GM21786 (cell line): ENCODE results near the gene TMEM250.
A peak's percentile ranks its signal among the peaks of the same experiment; 100 is the strongest.
"Not testable (repeated sequence)": the region's sequence is repeated elsewhere in the genome, so short reads cannot be mapped to it uniquely, and the experiment has no call there.

ENCODE experiments used
- ATAC-seq: cut with Tn5 transposase; IDR thresholded peaks from one replicate; pipeline ENCODE4 v1.9.1; 2021; ENCODE audit not compliant: unreplicated experiment

The TMEM250 gene

GRCh38 chr9:136114610-136115009 is 4.1 kb downstream of the TMEM250 start:
- ATAC-seq, result no peak

GRCh38 chr9:136112541-136112940 is 6.1 kb downstream of the TMEM250 start:
- ATAC-seq, result no peak

DNA sequence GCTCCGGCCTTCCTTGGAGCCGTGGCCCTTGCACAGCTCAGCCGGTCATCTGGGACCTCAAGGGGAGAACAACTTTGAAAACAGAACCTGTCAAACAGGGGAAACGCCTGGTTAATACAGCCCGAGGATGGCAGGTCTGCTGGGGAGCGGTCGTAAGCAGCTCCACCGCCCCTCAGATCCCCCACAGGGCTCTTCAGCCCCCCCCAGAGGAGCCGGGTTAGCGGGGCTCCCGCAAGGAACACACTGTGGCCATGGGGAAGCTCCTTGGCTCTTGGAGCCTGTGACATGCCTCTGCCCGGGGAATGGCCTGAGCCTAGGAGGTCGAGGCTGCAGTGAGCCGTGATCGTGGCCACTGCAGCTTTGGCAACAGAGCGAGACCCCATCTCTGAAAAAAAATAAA is 6.8 kb downstream of the TMEM250 start:
- no peak for ATAC-seq

- ATAC-seq, result no peak
Observed at GRCh38 chr9:136111190-136111589, 7.5 kb downstream of the TMEM250 start.

DNA sequence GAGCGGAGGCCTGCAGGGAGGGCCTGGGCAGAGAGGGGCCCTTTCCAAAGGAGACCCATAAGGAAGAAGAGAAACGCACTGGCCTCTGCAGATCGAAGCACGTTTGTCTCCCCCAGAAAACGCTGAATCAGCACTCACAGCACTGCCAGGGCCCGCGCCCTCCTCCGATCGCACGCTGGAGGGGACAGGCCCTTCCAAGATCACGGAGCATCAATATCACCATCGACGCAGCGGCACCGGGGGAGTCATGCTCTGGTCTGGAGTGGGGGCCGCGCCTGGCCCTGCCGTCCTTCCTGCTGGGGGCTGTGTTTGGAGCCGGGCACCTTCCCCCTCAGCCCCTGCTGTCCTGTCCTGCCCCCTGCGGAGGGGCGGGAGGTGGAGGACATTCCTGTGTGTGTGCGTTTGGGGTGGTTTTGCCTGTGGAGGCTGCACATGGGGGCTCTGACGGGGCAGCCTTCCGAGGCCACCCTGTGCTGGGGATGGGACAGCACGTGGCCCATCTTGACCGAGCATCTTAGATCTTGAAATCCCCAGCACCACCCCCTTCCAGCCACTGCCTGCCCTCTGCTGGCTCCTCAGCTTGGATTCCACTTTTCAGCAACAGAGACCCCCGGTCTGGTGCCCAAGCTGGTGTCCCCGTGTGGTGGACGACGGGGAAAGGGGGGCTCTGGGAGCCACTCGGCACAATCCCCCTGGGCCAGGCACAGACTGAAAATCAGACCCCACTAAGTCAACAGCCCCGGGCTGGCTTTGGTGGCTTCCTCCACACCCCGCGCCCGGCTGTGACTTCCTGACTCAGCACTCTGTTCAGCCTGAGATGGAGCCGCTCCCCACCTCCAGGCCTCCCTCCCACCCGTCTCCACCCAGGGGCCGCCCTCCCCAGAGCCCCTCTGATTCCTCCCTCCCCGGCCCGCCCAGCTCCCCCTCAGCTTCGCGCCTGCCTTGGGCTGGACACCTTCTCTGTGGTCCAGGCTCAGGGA is 8.3 kb downstream of the TMEM250 start:
- peak; percentile 7 for ATAC-seq

DNA sequence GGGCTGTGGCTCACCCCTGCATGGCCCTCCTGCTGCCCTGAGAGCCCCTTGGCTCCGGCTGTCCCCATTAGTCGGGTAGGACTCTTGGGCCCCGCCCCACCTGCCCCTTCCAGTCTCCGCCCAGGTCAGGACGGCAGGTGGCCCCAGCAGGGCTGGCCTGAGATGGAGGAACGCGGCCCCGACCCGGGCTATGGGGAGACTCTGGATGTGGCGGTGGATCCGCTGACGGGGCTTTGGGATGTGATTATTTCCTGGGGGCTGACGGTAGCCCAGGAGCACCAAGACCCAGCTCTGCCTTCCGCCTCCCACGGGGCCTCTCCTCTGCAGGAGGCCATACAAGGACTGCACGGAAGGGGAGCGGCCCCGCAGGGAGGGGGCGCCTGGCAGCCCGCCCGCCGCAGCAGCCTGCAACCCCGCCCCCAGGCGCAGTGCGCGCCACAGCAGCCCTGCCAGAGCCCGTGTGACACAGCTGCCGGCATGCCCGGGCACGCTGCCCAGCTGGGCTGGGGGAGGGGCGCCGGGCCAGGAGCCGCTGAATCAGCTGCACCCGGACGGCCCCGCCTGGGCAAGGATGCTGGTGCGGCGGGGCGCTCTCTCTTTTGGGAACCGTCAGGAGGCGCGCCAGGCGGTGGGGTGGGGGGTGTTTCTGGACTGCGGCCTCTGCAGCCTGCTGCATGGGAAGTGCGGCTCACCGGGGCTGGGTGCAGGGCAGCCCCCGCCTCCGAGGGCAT is 9.2 kb downstream of the TMEM250 start:
- peak; percentile 74 for ATAC-seq

DNA sequence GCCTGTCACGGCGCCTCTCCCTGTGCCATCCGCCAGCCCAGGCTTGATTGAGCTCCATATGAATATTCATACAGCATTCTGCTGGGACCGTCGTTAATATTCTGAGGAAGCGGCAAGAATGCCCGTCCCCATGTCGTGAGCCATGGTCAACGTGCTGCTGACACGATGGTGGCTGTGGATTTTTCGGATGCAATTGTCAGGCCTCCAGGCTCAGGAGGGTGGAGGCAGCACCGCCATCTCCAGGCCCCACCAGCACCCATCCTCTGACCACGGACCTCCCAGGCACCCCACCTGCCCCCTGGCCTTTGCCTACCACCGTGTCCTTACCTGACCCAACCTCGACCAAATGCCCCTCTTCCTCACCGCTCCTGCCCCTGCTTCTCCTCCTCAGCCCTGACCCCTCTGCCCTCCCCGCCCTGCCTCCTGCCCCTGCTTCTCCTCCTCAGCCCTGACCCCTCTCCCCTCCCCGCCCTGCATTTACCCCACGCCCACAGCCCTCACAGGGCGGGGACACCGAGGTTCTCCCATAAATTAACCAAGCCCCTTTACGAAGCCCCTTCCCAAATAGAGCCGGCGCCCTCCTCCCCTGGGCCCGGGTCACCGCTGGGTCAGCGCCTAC is 9.9 kb downstream of the TMEM250 start:
- no peak for ATAC-seq

GRCh38 chr9:136107953-136108647 is 10.6 kb downstream of the TMEM250 start:
- ATAC-seq, result no peak

- ATAC-seq, result no peak
Observed at GRCh38 chr9:136107155-136107952, 11.3 kb downstream of the TMEM250 start.

DNA sequence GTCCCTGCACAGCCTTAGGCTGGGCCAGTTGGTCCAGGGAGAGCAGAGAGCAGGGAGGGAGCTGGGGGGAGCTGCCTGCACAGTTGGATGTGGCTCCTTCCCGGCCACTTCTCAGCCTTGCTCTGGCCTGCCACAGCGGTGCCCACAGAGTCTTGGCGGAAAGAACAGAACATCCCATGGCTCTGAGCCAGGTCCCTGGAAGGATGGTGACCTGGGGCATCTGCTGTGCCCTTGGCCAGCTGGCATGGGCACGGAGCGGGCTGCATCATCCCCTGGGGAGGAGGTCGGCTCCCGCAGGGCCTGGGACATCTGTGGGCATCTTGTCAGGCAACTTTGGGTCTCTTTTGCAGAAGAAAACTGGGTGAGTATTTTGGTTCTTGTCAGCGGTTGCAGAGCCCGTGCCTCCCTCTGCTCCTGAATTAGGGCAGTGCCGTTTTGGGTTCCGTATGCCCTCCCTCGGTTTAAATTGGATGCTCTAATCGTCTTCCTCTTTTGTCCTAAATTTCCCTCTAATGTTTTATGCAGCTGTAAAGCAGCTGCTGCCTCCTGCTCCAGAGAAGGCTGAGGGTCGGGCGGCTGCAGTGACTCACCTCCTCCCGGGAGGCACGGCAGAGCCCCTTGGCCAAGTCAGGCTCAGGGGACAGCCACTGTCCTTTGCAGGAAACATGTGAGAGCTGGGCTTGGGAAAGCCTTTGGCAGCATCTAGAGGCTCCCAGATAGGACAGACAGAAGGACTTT is 13.1 kb downstream of the TMEM250 start:
- no peak for ATAC-seq

DNA sequence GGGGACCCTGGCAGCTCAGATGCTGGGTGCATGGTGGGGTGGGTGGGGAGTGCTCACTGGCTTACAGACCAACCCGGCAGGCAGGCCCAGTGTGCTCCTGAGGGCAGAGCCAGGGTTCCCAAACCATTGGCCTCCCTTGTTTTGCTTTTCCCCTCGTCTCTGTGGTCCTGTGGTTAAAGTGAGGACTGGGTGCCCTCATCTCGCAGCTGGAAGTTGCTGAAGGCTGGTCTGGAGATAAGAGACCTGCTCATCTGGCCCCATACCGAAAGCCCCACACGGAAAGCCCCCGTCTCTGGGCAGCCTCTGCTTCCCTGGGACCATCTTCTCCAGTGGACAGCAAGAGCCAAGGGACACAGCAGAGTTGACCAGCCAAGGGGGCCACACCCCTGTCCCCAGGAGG is 13.8 kb downstream of the TMEM250 start:
- no peak for ATAC-seq

DNA sequence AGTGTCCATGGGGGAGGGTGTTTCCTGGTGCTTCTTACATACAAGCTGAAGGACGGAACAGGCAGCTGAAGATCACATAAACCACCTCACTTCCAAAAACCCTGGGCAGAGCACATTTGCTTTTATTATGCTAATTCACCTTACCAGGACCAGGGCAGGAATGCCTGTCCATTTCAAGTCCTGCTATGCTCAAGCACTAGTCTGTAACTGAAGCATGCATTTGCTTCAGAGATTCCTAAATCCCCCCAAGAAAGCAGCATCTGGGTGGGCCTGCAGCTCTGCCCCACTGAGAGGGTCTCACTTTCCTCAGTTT is 14.2 kb downstream of the TMEM250 start:
- no peak for ATAC-seq

- no peak for ATAC-seq
Observed at GRCh38 chr9:136103651-136104487, 14.8 kb downstream of the TMEM250 start.

GRCh38 chr9:136101615-136102074 is 17.0 kb downstream of the TMEM250 start:
- not testable (repeated sequence) for ATAC-seq

DNA sequence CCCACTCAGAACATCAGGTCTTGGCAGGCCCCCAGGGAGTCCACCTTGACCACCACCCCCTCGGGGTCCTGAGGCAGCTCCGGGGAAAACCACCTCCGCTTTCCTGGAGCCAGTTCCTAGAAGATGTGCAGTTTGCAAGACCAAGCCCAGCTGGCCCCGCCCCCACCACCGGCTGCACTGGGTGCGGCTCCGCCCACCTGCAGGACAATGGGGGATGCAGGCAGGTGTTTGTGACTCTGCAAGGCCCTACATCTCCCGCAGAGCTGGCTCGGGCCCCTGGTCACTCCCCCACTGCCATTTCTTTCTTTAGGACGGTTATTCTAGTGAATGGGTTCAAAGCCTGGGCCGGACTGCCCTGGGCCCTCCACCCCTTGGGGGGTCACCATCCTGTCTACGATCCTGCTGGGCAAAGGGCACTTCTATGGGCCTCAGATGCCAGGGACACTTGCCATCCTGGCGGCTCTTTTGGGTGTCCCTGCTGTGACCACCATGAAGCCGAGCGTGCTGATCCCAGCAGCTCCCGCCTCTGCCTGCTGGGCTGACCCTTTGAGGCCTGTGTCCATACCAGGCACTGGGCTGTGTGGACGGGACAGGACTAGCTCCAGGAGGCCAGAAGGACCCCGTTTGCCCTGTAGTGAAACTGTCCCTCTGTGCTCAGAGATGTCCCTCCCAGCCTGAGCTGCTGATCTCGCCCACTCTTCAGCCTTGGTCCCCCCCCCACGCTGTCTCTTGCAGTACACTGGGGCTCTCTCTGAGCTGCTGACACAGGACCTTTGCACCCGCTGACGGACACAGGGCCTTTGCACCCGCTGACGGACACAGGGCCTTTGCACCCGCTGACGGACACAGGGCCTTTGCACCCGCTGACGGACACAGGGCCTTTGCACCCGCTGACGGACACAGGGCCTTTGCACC is 17.7 kb downstream of the TMEM250 start:
- ATAC-seq, result no peak

DNA sequence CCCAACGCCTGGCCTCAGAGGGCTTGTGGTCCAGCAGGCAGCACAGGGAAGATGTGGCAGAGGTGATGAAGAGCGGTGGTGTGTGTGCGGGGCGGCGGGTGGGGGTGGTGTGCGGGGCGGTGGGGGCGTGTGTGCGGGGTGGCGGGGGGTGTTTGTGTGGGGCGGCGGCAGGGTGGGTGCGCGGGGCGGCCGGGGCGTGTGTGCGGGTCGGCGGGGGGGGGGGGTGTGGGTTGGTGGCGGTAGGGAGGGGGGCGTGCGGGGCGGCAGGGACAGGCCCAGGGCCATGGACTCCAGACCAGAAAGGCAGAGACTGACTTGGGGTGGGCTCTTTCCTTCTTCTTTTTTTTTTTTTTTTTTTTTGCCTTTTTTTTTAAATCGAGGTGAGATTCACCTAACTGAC is 19.1 kb downstream of the TMEM250 start:
- ATAC-seq, result no peak

- ATAC-seq, result no peak
Observed at GRCh38 chr9:136098844-136099243, 19.8 kb downstream of the TMEM250 start.

DNA sequence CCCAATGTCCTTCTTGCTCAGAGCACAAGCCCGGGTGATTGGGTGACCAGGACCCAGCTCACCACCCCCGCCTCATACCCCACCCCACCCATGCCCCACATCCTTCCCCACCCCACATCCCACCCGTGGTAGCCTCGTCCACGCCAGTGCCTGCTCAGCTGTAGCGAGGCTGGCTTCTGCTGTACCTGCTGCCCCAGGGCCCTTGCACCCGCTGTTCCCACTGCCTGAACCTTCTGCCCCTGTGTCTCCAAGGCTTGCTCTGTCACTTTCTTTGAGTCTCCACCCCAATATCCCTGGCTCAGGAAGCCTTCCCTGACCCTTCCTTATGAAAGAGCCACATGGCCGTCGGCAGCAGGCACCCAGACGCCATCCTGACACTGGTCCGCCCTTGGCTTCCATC is 20.5 kb downstream of the TMEM250 start:
- ATAC-seq, result no peak
